Measurements from ENCODE around the gene ATP5IF1.

ATP5IF1 gene

DNA sequence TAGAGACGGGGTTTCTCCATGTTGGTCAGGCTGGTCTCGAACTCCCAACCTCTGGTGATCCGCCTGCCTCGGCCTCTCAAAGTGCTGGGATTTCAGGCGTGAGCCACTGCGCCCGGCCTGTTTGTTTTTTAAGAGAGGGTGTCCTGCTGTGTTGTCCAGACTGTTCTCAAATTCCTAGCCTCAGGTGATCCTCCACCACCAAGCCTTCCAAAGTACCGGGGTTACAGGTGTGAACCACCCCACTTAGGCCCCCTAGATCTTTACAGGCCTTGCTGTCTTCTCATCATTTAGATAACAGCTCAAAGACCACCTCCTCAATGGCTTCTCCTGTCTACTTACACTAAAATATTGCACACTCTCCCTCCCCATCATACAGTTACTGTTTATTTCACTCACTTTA lies 29.7 kb downstream of the ATP5IF1 start:
- TF ChIP-seq GATA2 (IDR thresholded peaks at IDR 0.05; ENCODE audit: low read depth, low read length): no peak
- no peak for TF ChIP-seq GATA3 (IDR thresholded peaks at IDR 0.05; ENCODE audit: low read depth, low read length)

DNA sequence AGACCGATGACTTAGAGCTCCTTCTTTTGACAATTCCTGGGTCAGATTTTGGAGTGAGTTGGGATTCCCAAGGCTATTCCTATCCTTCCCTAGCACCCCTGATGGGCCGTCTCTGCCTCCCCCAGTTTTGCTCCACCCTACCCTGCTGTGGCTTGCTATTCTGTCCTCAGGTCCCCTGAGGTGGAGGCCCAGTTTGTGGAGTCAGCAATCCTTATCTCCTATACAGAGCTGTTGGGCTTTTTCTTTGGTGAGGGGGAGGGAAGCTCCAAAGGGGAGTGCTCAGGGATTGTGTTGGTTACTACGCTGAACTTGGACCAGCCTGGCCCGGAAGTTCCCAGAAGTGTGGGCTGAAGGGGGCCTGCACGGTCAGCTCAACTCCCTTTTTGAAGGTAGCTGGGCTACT lies 31.0 kb downstream of the ATP5IF1 start:
- TF ChIP-seq GATA2 (IDR thresholded peaks at IDR 0.05; ENCODE audit: low read depth, low read length) (no peak), GATA3 (IDR thresholded peaks at IDR 0.05; ENCODE audit: low read depth, low read length) (no peak)

DNA sequence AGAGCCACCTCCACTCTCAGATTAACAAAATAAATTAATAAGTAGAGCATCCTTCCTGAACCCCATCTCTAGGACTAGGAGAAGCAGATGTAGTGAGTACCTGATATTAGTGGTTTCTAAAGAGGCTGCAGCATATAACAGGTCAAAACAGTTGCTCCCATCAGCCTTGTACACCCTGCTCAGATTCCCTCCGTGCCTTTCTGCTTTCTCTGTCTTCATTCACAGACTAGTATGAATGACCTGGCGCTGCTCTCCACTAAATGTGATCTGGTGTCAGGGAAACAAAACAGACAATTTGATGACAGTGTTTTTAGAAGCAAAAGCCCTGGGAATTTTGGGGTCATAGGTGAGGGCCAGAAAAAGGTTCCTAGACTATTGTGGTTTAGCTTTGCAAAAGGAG lies 31.7 kb downstream of the ATP5IF1 start:
- no peak for TF ChIP-seq GATA2 (IDR thresholded peaks at IDR 0.05; ENCODE audit: low read depth, low read length)
- TF ChIP-seq GATA3 (IDR thresholded peaks at IDR 0.05; ENCODE audit: low read depth, low read length): no peak

DNA sequence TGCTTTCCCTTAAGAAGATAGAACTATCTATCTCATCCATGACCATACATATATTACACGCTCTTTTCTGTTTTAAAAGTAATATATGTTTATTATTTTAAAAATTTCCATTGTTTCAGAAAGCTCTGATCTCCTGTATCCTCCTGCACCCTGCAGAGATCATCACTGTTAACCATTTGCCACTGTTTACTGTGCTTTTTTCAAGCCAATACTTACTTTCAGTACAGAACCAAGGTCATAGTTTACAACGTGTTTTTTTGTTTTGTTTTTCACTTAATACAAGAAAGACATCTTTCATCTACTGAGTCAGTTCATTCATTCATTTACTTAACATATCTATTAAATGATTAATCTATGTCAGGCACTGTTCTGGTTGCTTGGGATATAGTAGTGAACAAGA lies 33.6 kb downstream of the ATP5IF1 start:
- no peak for TF ChIP-seq GATA2 (IDR thresholded peaks at IDR 0.05; ENCODE audit: low read depth, low read length)
- TF ChIP-seq GATA3 (IDR thresholded peaks at IDR 0.05; ENCODE audit: low read depth, low read length): no peak

DNA sequence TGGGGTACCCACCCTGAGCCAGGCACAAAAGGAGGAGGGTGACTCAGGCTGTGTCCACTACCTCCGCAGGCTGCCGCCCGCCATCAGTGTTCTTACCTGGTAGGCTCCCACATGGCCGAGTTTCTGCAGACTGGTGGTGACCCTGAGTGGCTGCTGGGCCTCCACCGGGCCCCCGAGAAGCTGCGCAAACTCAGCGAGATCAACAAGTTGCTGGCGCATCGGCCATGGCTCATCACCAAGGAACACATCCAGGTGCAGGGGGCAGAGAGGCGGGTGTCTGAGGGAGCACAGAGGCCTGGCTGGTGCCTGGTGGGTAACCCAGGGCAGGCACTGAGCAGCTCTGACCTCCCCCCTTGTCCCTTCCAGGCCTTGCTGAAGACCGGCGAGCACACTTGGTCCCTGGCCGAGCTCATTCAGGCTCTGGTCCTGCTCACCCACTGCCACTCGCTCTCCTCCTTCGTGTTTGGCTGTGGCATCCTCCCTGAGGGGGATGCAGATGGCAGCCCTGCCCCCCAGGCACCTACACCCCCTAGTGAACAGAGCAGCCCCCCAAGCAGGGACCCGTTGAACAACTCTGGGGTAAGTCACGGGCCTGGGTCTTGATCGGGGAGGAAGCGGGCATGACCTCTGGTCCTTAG lies 36.4 kb downstream of the ATP5IF1 start:
- TF ChIP-seq GATA2 (IDR thresholded peaks at IDR 0.05; ENCODE audit: low read depth, low read length): no peak
- no peak for TF ChIP-seq GATA3 (IDR thresholded peaks at IDR 0.05; ENCODE audit: low read depth, low read length)

DNA sequence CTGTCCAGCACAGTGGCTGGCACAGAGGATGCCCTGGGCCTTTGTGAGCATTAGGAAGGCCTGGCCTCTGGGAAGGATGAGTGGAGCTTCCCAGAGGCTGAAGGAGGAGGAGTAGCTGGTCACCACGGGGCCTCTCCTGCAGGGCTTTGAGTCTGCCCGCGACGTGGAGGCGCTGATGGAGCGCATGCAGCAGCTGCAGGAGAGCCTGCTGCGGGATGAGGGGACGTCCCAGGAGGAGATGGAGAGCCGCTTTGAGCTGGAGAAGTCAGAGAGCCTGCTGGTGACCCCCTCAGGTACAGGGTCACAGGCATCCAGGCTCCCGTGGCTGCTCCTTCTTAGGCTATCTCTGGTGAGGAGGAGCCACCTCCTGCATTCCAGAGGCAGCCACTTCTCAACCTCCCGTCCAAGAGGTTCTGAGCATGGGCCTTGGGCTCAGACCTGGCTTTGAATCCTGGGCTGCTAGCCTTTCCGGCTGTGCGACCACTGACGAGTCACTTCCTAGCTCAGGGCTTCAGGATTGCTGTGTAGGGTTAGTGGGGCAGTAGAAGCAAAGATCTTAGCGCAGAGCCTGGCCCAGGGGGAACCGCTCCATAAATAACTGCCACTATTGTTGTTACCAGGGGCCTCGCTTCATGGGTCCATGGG lies 37.4 kb downstream of the ATP5IF1 start:
- TF ChIP-seq GATA2 (IDR thresholded peaks at IDR 0.05; ENCODE audit: low read depth, low read length): no peak
- no peak for TF ChIP-seq GATA3 (IDR thresholded peaks at IDR 0.05; ENCODE audit: low read depth, low read length)

DNA sequence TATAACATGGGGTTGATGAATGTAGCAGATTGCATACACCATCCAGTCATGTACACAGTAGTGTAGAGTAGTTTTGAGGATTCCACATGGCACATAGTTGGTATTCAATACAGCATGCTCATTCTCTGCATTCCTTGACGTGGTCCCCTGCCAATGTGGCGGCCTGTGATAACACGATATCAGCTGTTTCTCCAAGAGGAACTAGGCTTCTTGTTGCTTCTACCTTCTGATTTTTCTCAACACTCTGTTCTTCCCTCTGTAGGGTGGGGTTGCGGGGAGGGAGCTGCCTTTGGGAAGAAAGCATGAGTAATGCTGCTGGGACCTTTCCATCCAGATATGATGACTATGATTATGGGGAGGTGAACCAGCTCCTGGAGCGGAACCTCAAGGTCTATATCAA lies 42.8 kb downstream of the ATP5IF1 start:
- TF ChIP-seq GATA3 (IDR thresholded peaks at IDR 0.05; ENCODE audit: low read depth, low read length) (no peak), GATA2 (IDR thresholded peaks at IDR 0.05; ENCODE audit: low read depth, low read length) (no peak)

DNA sequence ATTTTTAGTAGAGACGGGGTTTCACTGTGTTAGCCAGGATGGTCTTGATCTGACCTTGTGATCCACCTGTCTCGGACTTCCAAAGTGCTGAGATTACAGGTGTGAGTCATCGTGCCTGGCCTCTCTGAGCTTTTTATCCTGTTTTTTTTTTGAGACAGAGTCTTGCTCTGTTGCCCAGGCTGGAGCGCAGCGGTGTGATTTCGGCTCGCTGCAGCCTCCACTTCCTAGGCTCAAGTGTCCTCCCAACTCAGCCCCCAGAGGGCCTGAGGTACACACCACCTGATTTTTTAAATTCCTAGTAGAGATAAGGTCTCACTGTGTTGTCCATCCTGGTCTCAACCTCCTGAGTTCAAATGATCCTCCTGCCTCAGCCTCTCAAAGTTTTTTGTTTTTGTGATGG lies 43.8 kb downstream of the ATP5IF1 start:
- TF ChIP-seq GATA2 (IDR thresholded peaks at IDR 0.05; ENCODE audit: low read depth, low read length) (no peak), GATA3 (IDR thresholded peaks at IDR 0.05; ENCODE audit: low read depth, low read length) (no peak)

DNA sequence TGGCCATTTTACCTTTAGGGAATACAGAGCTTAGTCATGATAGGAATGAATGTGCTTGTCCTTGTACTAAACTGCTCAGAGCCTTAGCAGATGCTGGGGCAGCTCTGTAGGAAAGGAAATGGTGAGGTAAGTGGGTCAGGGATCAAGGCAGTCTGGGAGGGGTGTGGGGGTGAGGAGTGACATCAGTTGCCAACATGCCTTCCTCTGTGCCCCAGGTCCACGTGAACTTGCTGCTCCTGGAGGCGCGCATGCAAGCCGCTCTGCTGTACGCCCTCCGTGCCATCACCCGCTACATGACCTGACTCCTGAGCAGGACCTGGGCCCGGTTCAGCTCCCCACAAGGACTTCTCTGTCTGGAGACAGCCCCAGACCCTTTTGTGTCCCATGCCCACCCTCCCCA lies 44.6 kb downstream of the ATP5IF1 start:
- TF ChIP-seq GATA2 (IDR thresholded peaks at IDR 0.05; ENCODE audit: low read depth, low read length): no peak
- TF ChIP-seq GATA3 (IDR thresholded peaks at IDR 0.05; ENCODE audit: low read depth, low read length): no peak

DNA sequence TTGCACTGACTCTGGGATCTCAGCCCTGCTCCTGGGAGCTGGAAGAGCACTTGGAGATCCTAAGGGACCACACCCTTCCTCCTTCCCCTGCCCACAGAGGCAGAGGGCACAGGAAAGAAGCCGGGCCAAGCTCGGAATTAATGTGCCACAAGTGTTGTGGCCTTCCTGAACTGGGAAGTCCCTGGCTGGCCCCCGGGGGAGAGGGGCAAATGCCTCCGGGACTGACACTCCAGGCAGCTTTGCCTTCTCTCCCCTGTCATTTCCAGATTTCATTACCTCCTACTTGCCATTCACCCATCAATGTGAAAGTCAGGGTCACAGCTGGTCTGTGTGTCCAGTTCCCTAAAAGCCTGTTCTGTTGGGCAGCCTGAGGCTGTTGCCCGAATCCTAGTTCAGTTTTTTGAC lies 45.1 kb downstream of the ATP5IF1 start:
- TF ChIP-seq GATA2 (IDR thresholded peaks at IDR 0.05; ENCODE audit: low read depth, low read length) (no peak), GATA3 (IDR thresholded peaks at IDR 0.05; ENCODE audit: low read depth, low read length) (no peak)

DNA sequence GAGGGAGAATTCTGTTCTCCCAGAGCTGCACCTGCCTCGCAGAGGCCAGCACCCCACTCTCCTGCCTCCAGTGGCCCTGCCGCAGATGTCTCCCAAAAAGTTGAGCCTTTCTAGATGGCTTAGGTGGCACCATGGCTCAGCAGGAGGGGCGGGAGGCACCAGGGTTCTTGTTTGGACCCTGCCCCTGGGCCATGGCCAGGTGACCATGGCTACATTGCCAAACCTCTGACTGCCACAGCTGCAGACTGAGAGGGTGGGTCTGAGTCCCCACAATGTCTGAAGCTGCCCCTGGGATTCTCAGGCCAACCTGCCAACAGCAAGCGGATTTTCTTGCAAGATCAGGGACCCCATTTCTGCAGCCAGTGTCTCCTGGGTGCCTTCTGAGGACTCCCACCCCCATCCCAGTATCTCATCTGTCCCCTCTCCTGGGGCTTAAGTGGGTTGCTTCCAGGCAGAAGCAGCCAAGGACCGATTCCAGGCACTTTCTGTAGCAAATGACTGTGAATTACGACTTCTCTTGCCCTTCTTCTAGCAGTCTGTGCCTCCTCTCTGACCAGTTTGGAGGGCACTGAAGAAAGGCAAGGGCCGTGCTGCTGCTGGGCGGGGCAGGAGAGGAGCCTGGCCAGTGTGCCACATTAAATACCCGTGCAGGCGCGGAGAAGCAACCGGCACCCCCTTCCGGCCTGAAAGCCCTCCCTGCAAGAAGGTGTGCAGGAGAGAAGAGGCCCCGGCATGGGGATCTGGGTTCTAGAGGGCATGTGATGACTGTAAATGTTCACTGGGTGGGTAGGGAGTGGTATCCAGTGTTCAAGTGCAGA lies 45.9 kb downstream of the ATP5IF1 start:
- TF ChIP-seq GATA2 (IDR thresholded peaks at IDR 0.05; ENCODE audit: low read depth, low read length): no peak
- no peak for TF ChIP-seq GATA3 (IDR thresholded peaks at IDR 0.05; ENCODE audit: low read depth, low read length)

DNA sequence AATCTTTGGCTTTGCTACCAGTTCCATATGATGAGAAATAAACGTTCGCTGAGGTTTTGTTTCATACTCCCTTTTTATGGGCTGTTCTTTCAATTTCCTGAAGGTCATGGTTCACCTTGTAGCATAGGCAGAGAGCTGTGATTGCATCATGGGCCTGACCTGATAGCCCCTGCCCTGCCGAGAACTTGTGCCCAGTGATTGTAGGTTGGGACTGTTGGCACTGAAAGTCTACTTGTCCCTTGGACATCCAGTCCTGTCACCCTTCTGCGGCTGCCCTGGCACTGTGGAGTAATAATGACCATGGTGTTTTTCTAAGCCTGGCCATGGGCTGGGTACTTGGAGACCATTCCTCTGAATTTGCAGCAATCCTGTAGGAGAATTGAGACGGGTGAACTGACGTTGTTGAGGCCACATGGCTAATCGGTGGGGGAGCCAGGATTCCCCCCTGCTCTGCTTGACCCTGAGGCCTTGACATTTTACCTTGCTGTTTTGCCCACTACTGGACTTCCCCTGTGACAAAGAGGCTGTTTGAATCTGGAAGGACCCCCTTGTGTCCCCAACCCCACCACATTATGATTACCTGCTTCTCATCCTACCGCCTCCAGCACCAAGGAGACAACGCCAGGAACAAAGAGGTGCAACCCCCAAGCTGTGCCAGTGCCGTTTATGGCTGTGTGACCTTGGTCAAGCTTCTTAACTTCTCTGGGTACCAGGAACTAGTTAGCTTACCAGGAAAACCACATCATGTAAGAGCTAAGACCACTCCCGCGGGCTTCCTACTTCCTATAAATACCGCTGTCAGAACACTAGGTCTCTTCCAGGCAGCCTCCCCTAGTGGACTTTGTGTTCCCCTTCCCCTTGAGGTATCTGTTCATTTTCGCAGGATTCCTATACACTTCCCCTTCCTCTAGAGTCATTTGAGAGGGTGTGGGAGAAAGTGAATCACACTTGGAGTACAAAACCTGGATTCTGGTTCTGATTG lies 46.8 kb downstream of the ATP5IF1 start:
- TF ChIP-seq GATA3 (IDR thresholded peaks at IDR 0.05; ENCODE audit: low read depth, low read length) (no peak), GATA2 (IDR thresholded peaks at IDR 0.05; ENCODE audit: low read depth, low read length) (no peak)

DNA sequence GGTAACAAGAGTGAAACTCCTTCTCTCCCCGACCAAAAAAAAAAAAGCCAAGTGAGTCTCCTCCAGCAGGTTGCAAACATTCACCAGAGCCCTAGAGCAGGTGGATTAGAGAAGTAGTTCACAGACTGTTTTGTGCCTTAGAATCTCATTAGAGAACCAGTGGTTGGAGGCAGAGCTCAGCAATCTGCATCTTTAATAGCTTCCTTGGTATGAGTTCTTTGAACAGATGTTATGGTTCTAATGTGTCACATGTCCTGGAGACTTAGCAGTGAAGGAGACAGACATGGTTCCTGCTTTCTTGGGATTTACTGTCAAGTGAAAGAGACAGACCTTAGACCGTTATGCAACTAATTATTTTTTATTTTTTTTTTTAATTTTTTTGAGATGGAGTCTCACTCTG lies 50.2 kb downstream of the ATP5IF1 start:
- TF ChIP-seq GATA3 (IDR thresholded peaks at IDR 0.05; ENCODE audit: low read depth, low read length): no peak
- no peak for TF ChIP-seq GATA2 (IDR thresholded peaks at IDR 0.05; ENCODE audit: low read depth, low read length)
